A549 (cell line): ENCODE measurements around the gene CYP4F3. TPM values are rescaled to one million over a fixed set of nuclear protein-coding genes. Genes with fewer than 3 reads are reported as not detected.

Experiments
- ATAC-seq, 2 experiments: fragments of 200-7000 bp in 1 of 2; fragments of >200 bp in 1 of 2; cut with Nextera tagmentation in 1 of 2; cut with Tn5 transposase in 1 of 2; 3 replicates each; pipeline versions ENCODE4 v1.8.0 to v1.9.1; 2018 to 2020; ENCODE audit warnings: mild to moderate bottlenecking in 1 of 2, moderate library complexity in 1 of 2
- CTCF ChIA-PET: fragments of 300-600 bp; sonication (Branson Sonifier 250); formaldehyde crosslinking; extraction: SDS; loops from one replicate; lab custom pipeline; 2021; ENCODE audit warnings: antibody characterized with exemption, inconsistent platforms; lab: Yijun Ruan, JAX
- POLR2A ChIA-PET: fragments of 350-600 bp; formaldehyde crosslinking; extraction: SDS; loops from one replicate; lab custom pipeline; 2021; ENCODE audit warnings: antibody characterized with exemption, inconsistent platforms; lab: Yijun Ruan, JAX
- DNase-seq, 2 experiments: peaks; one replicate each; pipeline versions ENCODE4 v3.0.0 to v3.0.0-alpha.2; 2011 to 2016; ENCODE audit warnings: low read depth in 1 of 2, low spot score in 1 of 2
- FAIRE-seq: peaks from 2 replicates; lab custom pipeline; 2011; peaks lifted over from hg19 to GRCh38; lab: Jason Lieb, UNC
- H3K27ac ChIP-seq, 2 experiments: fragments of >200 bp; sonication (Bioruptor Twin); formaldehyde crosslinking; 3 replicates each; pipeline ENCODE4 v1.5.1; 2016 to 2017
- H3K4me1 ChIP-seq: fragments of >200 bp; sonication (Bioruptor Twin); formaldehyde crosslinking; 3 replicates; pipeline ENCODE4 v1.6.1; 2016
- H3K4me2 ChIP-seq: fragments of >200 bp; sonication (Bioruptor Twin); formaldehyde crosslinking; 3 replicates; pipeline ENCODE4 v1.6.1; 2016
- H3K4me3 ChIP-seq: fragments of >200 bp; sonication (Bioruptor Twin); formaldehyde crosslinking; 3 replicates; pipeline ENCODE4 v1.5.1; 2016
- H3K9me3 ChIP-seq: fragments of >200 bp; sonication (Bioruptor Twin); formaldehyde crosslinking; 3 replicates; pipeline ENCODE4 v1.6.1; 2016
- CBX8 ChIP-seq: fragments of 200-600 bp; sonication (generic); IDR thresholded peaks from 2 replicates; pipeline ENCODE4 v1.6.1; 2016
- CHD2 ChIP-seq: fragments of 150-350 bp; IDR thresholded peaks from 2 replicates; pipeline ENCODE4 v1.6.1; 2014; ENCODE audit warnings: low read length; ENCODE audit not compliant: partially characterized antibody
- E2F6 ChIP-seq: IDR thresholded peaks from 2 replicates; pipeline ENCODE4 v1.6.1; 2012; ENCODE audit warnings: low read depth, borderline replicate concordance
- EHF ChIP-seq: fragments of 250-450 bp; sonication (Bioruptor Pico); IDR thresholded peaks from 2 replicates; pipeline ENCODE4 v1.5.0; 2020; ENCODE audit warnings: mild to moderate bottlenecking
- ELK1 ChIP-seq: fragments of 150-350 bp; IDR thresholded peaks from 2 replicates; pipeline ENCODE4 v1.6.1; 2014; ENCODE audit warnings: low read depth, mild to moderate bottlenecking, low read length
- ESRRA ChIP-seq: fragments of 150-350 bp; IDR thresholded peaks from 2 replicates; pipeline ENCODE4 v1.6.1; 2014; ENCODE audit warnings: mild to moderate bottlenecking, low read length, borderline replicate concordance
- FOSL2 ChIP-seq, 2 experiments: fragments of 450-650 bp in 1 of 2; fragments of >200 bp in 1 of 2; sonication (Bioruptor Twin) in 1 of 2; formaldehyde crosslinking; IDR thresholded peaks; 2 replicates each; pipeline versions ENCODE4 v1.5.0 to v1.6.1; 2016 to 2020; ENCODE audit warnings: mild to moderate bottlenecking in 1 of 2, moderate library complexity in 1 of 2
- FOXS1 ChIP-seq: fragments of 250-450 bp; sonication (Bioruptor Pico); IDR thresholded peaks from 2 replicates; pipeline ENCODE4 v1.5.0; 2020; ENCODE audit warnings: mild to moderate bottlenecking, moderate library complexity
- GATA3 ChIP-seq: IDR thresholded peaks from 2 replicates; pipeline ENCODE4 v1.6.1; 2012; ENCODE audit warnings: borderline replicate concordance
- HES2 ChIP-seq: fragments of >200 bp; sonication (Bioruptor Twin); formaldehyde crosslinking; IDR thresholded peaks from 2 replicates; pipeline ENCODE4 v1.6.1; 2016
- HMGXB4 ChIP-seq: fragments of 250-450 bp; sonication (Bioruptor Pico); IDR thresholded peaks from 2 replicates; pipeline ENCODE4 v1.5.0; 2021; ENCODE audit warnings: mild to moderate bottlenecking, moderate library complexity, borderline replicate concordance
- HOXA7 ChIP-seq: fragments of 250-450 bp; sonication (Bioruptor Pico); IDR thresholded peaks from 2 replicates; pipeline ENCODE4 v1.5.0; 2020; ENCODE audit warnings: mild to moderate bottlenecking, moderate library complexity
- JUNB ChIP-seq: fragments of >200 bp; sonication (Bioruptor Twin); formaldehyde crosslinking; IDR thresholded peaks from 2 replicates; pipeline ENCODE4 v1.6.1; 2016
- KDM1A ChIP-seq: fragments of 200-600 bp; sonication (generic); IDR thresholded peaks from 2 replicates; pipeline ENCODE4 v1.6.1; 2016; ENCODE audit warnings: low read depth, mild to moderate bottlenecking
- NFE2L2 ChIP-seq: fragments of 150-350 bp; conservative IDR thresholded peaks from 2 replicates; pipeline ENCODE4 v1.6.1; 2014; ENCODE audit warnings: low read length
- PBX3 ChIP-seq: IDR thresholded peaks from 2 replicates; pipeline ENCODE4 v1.6.1; 2012
- PHF8 ChIP-seq: fragments of 200-600 bp; sonication (generic); IDR thresholded peaks from 2 replicates; pipeline ENCODE4 v1.6.1; 2016; ENCODE audit warnings: low read depth, mild to moderate bottlenecking, antibody characterized with exemption, moderate library complexity, borderline replicate concordance
- POLR2A ChIP-seq: IDR thresholded peaks from 2 replicates; pipeline ENCODE4 v1.6.1; 2012; ENCODE audit warnings: mild to moderate bottlenecking, low read length
- POLR2AphosphoS2 ChIP-seq: conservative IDR thresholded peaks from 2 replicates; pipeline ENCODE4 v1.6.1; 2012; ENCODE audit warnings: low read length, improper control_type of control experiment, inconsistent platforms
- RAD21 ChIP-seq, 2 experiments: fragments of >200 bp in 1 of 2; sonication (Bioruptor Twin) in 1 of 2; formaldehyde crosslinking in 1 of 2; IDR thresholded peaks in 1 of 2; conservative IDR thresholded peaks in 1 of 2; 2 replicates in 1 of 2; 3 replicates in 1 of 2; pipeline ENCODE4 v1.6.1; 2012 to 2018; ENCODE audit warnings: inconsistent platforms in 1 of 2
- RFX5 ChIP-seq: fragments of 450-650 bp; IDR thresholded peaks from 2 replicates; pipeline ENCODE4 v1.7.1; 2014; ENCODE audit warnings: antibody characterized with exemption, mild to moderate bottlenecking, moderate library complexity
- SREBF2 ChIP-seq: fragments of 450-650 bp; IDR thresholded peaks from 2 replicates; pipeline ENCODE4 v1.6.1; 2014; ENCODE audit warnings: mild to moderate bottlenecking, moderate library complexity
- TFCP2L1 ChIP-seq: fragments of 250-450 bp; sonication (Bioruptor Pico); IDR thresholded peaks from 2 replicates; pipeline ENCODE4 v1.5.0; 2021; ENCODE audit warnings: mild to moderate bottlenecking
- ZC3H11A ChIP-seq: fragments of 450-650 bp; IDR thresholded peaks from 2 replicates; pipeline ENCODE4 v1.6.1; 2014; ENCODE audit warnings: antibody characterized with exemption, mild to moderate bottlenecking
- ZFP36 ChIP-seq: fragments of 450-650 bp; IDR thresholded peaks from 2 replicates; pipeline ENCODE4 v1.6.1; 2014; ENCODE audit warnings: borderline replicate concordance; ENCODE audit not compliant: partially characterized antibody
- WGBS: methylation state at CpG from one replicate; pipeline ENCODE4 v1.1.6; 2017; ENCODE audit errors: missing lambda C conversion rate; 5-methylcytosine and 5-hydroxymethylcytosine counted together
- polyA plus RNA-seq, 4 experiments: library from polyadenylated mRNA; depleted of rRNA in 3 of 4; stranded (reverse); fragments of >200 nt; fragmentation: RNase III in 1 of 4; extraction: RNeasy Plus Mini Kit Qiagen cat#74134 plus additional on column Dnase treatment in 1 of 4; gene quantifications; 2 replicates in 3 of 4; 3 replicates in 1 of 4; pipeline ENCODE4 v1.2.3, GENCODE V29; 2011 to 2017

The CYP4F3 gene
- polyA plus RNA-seq, 2 of the 4 experiments (the other 2 are of a cell fraction) = 8.9 to 33.2 TPM

GRCh38 chr19:15616627-15617270 is 23.9 kb upstream of the CYP4F3 start:
- CTCF ChIA-PET = no interaction called here
- H3K4me3 ChIP-seq = no peak overlapping the region
- POLR2A ChIA-PET = no interaction called here
- no peak for TF ChIP-seq FOXS1 (CRISPR knock-in tag)
- TF ChIP-seq HES2 = no peak
- TF ChIP-seq ZFP36 = no peak
- TF ChIP-seq SREBF2 = no peak
- no peak for TF ChIP-seq POLR2A
- TF ChIP-seq CBX8 = no peak
- ATAC-seq (no peak), DNase-seq (no peak), FAIRE-seq (no peak)
- WGBS = 2% methylated on average over 7 of the region's 7 CpGs
- no peak overlapping the region for H3K27ac ChIP-seq
- H3K9me3 ChIP-seq = no peaks in the 10 kb centered on the region
- no peaks in the 10 kb centered on the region for H3K4me1 ChIP-seq
- no peak overlapping the region for H3K4me2 ChIP-seq

- Histone ChIP-seq H3K4me3 (no peak overlapping the region), H3K4me2 (no peak overlapping the region), H3K4me1 (no peaks in the 10 kb centered on the region), H3K9me3 (no peaks in the 10 kb centered on the region), H3K27ac (no peak overlapping the region)
- WGBS = 9% methylated on average over 5 of the region's 5 CpGs
- FAIRE-seq (no peak), DNase-seq (no peak), ATAC-seq (no peak)
- POLR2A ChIA-PET = no interaction called here
- TF ChIP-seq ELK1 (no peak), PBX3 (no peak), POLR2AphosphoS2 (no peak), GATA3 (no peak), NFE2L2 (no peak), CBX8 (no peak), HMGXB4 (no peak), EHF (CRISPR knock-in tag) (no peak), ESRRA (no peak), JUNB (no peak), FOSL2 (IDR thresholded peaks at IDR 0.05) (no peak), FOSL2 (CRISPR knock-in tag; IDR thresholded peaks at IDR 0.05) (no peak), PHF8 (no peak), KDM1A (no peak), RAD21 (conservative IDR thresholded peaks at IDR 0.05 in 1 of 2, IDR thresholded peaks at IDR 0.05 in 1 of 2) (no peak), RFX5 (no peak)
- CTCF ChIA-PET = no interaction called here
Measured at GRCh38 chr19:15618321-15618720, 22.4 kb upstream of the CYP4F3 start.

- POLR2A ChIA-PET = no interaction called here
- CTCF ChIA-PET = interaction anchor here (0.5 to 0.6 kb wide), 2 partner anchors 138 to 472 kb away, joined by 3 read pairs; no protein-coding TSS in a partner anchor
- H3K4me2 ChIP-seq = no peak overlapping the region
- H3K4me3 ChIP-seq = no peak overlapping the region
- no peaks in the 10 kb centered on the region for H3K9me3 ChIP-seq
- H3K4me1 ChIP-seq = no peaks in the 10 kb centered on the region
- no peak for DNase-seq
- WGBS = no CpG with 5 or more reads among the region's 1 CpG
- FAIRE-seq = no peak
- no peak for ATAC-seq
- no peak overlapping the region for H3K27ac ChIP-seq
- TF ChIP-seq ZC3H11A = no peak
- no peak for TF ChIP-seq E2F6
- no peak for TF ChIP-seq PBX3
- no peak for TF ChIP-seq NFE2L2
- TF ChIP-seq FOXS1 (CRISPR knock-in tag) = no peak
- TF ChIP-seq CHD2 = no peak
- no peak for TF ChIP-seq HES2
- TF ChIP-seq HMGXB4 = no peak
- TF ChIP-seq KDM1A = no peak
- TF ChIP-seq TFCP2L1 (CRISPR knock-in tag) = no peak
- TF ChIP-seq JUNB = no peak
- no peak for TF ChIP-seq HOXA7 (CRISPR knock-in tag)
Measured at GRCh38 chr19:15621801-15622200, 18.9 kb upstream of the CYP4F3 start.
